Left ventricle myocardium inferior (tissue), 1 donor: ENCODE data around the gene PCMTD2. TPM values are rescaled to one million over a fixed set of nuclear protein-coding genes. Genes with fewer than 3 reads are reported as not detected.

Experiments used
- DNase-seq: peaks from one replicate; pipeline ENCODE4 v3.0.0-alpha.2; 2020
- H3K27ac ChIP-seq: fragments of 200-600 bp; replicated peaks from 2 replicates; pipeline ENCODE4 v1.8.0; 2021
- H3K27me3 ChIP-seq: fragments of 200-600 bp; 2 replicates; pipeline ENCODE4 v1.8.0; 2021; ENCODE audit warnings: low read depth
- H3K36me3 ChIP-seq: fragments of 200-600 bp; 2 replicates; pipeline ENCODE4 v1.8.0; 2021
- H3K4me1 ChIP-seq: fragments of 200-600 bp; 2 replicates; pipeline ENCODE4 v1.8.0; 2021
- H3K4me3 ChIP-seq: fragments of 200-600 bp; 2 replicates; pipeline ENCODE4 v1.8.0; 2021; ENCODE audit warnings: mild to moderate bottlenecking, moderate library complexity
- H3K9me3 ChIP-seq: fragments of 200-600 bp; replicated peaks from 2 replicates; pipeline ENCODE4 v1.8.0; 2021
- CTCF ChIP-seq: fragments of 200-600 bp; IDR thresholded peaks from 2 replicates; pipeline ENCODE4 v1.8.0; 2021; ENCODE audit warnings: antibody characterized with exemption, mild to moderate bottlenecking, borderline replicate concordance
- intact Hi-C: fragments of 100-400 bp; cut with micrococcal nuclease; formaldehyde crosslinking; loops from one replicate; pipeline ENCODE4 v1.11.0; 2022
- total RNA-seq: library from RNA; stranded (reverse); fragmentation: NEBNext Ultra II Directional; extraction: Animal tissue kit (Norgen Biotek cat#: 25700); gene quantifications from one replicate; pipeline ENCODE4 v1.2.1, GENCODE V29; 2021
- donor health status: DM: no; HTN: yes; CAD: no; lungs with severe emphysema.

The PCMTD2 gene
- total RNA-seq, 1 donor from 2014 or later, result 62.9 TPM

GRCh38 chr20:64257107-64257757 lies 1.7 kb downstream of the PCMTD2 start:
- TF ChIP-seq CTCF, result no peak
- Histone ChIP-seq H3K27ac (peak overlapping the region; percentile 96), H3K4me3 (peak overlapping the region; percentile 86), H3K9me3 (no peaks in the 10 kb centered on the region), H3K36me3 (no peaks in the 10 kb centered on the region), H3K27me3 (no peaks in the 10 kb centered on the region), H3K4me1 (peaks cover 71% of the 10 kb centered on the region)
- intact Hi-C loops, result no loop called here
- DNase-seq, result no peak

- Histone ChIP-seq H3K36me3 (no peaks in the 10 kb centered on the region), H3K27ac (peak overlapping the region; percentile 96), H3K9me3 (no peaks in the 10 kb centered on the region), H3K27me3 (no peaks in the 10 kb centered on the region), H3K4me3 (no peak overlapping the region), H3K4me1 (peaks cover 81% of the 10 kb centered on the region)
- intact Hi-C loops, result no loop called here
- TF ChIP-seq CTCF, result no peak
- no peak for DNase-seq
Measured at GRCh38 chr20:64258071-64258823, 2.7 kb downstream of the PCMTD2 start.

- H3K4me1 ChIP-seq, result peaks cover 95% of the 10 kb centered on the region
- TF ChIP-seq CTCF, result no peak
- peak overlapping the region; percentile 96 for H3K27ac ChIP-seq
- H3K9me3 ChIP-seq, result no peaks in the 10 kb centered on the region
- peak overlapping the region; percentile 44 for H3K4me3 ChIP-seq
- no peaks in the 10 kb centered on the region for H3K27me3 ChIP-seq
- intact Hi-C loops, result no loop called here
- DNase-seq, result no peak
- H3K36me3 ChIP-seq, result peaks cover under 1% of the 10 kb centered on the region
Measured at GRCh38 chr20:64260239-64260638, 4.7 kb downstream of the PCMTD2 start.

GRCh38 chr20:64261138-64261537 lies 5.6 kb downstream of the PCMTD2 start:
- no peak for TF ChIP-seq CTCF
- peak overlapping the region; percentile 44 for H3K4me3 ChIP-seq
- peak overlapping the region; percentile 96 for H3K27ac ChIP-seq
- peaks cover 4% of the 10 kb centered on the region for H3K36me3 ChIP-seq
- intact Hi-C loops, result no loop called here
- H3K9me3 ChIP-seq, result no peaks in the 10 kb centered on the region
- DNase-seq, result no peak
- H3K27me3 ChIP-seq, result no peaks in the 10 kb centered on the region
- H3K4me1 ChIP-seq, result peaks cover 96% of the 10 kb centered on the region

GRCh38 chr20:64264091-64264490 lies 8.5 kb downstream of the PCMTD2 start:
- intact Hi-C loops, result no loop called here
- Histone ChIP-seq H3K4me1 (peaks cover 98% of the 10 kb centered on the region), H3K4me3 (no peak overlapping the region), H3K9me3 (no peaks in the 10 kb centered on the region), H3K27me3 (no peaks in the 10 kb centered on the region), H3K36me3 (peaks cover 19% of the 10 kb centered on the region), H3K27ac (no peak overlapping the region)
- TF ChIP-seq CTCF, result no peak
- DNase-seq, result no peak
